Non-pigmented ciliary epithelial cell (primary cell): Measurements from ENCODE around the gene UNC5C.

ENCODE experiments used
- DNase-seq: peaks from one replicate; pipeline ENCODE4 v3.0.0-alpha.2; 2010; ENCODE audit warnings: low read depth

Gene UNC5C

DNA sequence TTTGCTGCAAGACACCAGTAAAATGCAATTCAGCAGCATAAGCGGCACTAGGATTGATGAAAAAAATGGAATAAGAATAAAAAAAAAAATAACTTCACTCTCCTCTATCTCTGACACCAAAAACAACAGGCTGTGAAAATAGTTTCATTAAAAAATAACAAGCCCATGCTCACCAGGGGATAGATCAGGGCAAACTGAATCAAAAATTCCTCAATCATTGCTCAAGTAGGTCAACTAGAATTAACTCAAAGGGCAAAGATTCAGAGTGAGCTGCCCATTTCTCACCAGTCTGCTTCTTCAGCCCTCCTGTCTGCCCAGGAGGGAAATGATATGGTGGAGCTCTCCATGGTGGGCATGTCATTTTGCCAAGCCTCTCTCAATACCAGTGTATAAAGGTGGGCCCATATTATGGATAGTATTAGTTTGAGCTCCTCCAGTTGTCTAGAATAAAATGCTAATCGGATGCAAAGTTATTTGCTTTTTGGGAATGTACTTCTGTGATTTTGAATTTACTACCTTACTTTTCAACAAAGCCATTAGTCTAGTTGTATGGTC is 153.9 kb downstream of the UNC5C start:
- DNase-seq, result no peak

DNA sequence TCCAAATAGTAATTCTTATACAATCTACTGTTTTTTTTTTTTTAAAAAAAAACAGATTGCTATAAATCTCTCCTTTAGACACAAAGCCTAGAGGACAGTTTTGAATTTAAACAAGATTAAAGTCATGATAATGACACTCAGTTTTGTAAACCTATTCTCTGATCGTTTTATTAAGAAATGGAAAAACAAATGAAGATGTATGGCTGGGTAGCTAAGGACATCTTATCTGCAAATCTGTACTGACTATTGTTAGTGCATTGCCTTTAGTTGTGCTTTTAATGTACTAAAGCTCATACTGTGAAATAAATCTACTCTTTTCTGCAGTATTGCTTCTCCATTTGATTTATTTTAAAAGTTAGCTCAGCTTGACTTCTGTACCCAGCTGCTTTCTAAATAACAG is 155.0 kb downstream of the UNC5C start:
- no peak for DNase-seq

DNA sequence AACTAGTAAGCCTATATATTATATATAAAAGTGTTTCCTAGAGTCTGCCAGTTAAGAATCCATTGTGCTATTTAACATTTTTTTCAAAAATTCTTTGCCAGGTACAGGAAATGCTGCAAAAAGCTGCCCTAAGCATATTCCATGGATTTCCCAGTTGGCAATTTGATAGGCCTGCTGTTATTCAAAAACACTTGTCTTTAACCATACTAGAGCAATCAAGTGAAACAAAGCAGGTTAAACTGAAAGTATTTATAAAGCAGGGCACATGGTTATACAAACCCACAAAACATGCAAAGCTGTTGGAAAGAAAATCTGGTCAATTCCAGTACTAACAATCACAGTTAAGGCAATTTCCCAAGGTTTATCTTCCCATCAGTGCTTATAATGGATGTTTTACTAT is 159.9 kb downstream of the UNC5C start:
- no peak for DNase-seq

DNA sequence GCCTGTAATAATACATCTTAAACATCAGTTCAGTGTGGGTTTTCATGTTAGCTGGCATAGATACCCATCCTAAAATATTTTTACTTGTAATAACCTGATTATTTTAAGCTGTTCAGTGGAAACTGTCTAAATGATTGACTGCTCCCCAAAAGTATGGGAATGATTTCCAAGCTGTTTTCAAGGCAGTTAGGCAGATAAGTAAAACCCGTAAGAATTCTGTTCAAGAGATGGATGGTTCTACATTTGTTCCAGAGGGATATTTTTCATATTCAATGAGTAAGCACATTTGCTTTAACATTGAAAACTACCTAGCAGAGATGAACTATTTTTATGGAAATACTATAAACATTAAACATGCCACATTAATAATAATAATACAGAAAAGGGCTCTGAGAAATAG is 161.1 kb downstream of the UNC5C start:
- no peak for DNase-seq

DNA sequence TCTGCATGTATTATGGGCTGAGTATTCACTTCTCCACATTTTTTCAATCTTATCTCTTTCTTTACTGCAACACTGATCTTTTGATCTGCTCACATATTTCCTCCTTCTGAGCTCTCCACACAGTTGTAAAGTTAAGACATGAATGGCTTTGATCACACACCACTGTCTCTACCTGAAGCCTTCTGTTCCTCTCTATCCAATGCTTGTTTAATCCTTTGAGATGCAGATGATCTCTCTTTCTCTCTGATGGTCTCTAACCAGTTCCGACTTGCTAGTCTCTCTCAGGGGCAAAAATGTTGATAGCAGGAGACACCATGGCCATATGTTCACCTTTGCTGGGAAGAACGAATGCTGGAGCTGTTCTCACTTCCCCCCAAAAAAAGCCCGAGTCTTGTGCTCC is 162.4 kb downstream of the UNC5C start:
- no peak for DNase-seq

DNA sequence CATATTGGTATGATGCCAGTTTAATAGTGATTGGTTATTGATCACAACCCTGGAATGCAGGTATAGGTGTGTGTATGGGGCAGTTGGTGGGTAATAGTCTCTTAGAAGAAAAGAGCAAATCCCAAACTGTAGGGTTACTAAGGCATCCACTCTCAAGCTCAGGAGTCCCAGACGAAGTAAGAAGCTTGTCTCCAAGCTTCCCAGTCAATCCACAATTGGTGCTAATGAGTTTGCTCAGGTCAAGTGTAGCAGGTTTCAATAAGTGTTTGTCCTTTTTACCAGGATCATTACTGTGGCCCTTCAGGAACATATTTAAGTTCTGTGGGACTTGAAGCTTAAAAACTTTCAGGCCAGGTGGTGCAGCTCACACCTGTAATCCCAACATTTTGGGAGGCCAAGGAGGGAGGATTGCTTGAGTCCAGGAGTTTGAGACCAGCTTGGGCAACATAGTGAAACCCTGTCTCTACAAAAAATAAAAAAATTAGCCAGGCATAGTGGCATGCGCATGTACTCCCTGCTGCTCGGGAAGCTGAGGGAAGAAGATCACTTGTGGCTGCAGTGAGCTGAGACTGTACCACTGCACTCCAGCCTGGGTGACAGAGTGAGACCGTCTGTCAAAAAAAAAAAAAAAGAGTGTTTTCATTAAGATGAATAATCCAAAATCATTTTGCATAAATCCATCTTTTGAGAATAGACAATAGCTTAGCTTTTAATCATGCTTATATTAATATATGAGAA is 166.8 kb downstream of the UNC5C start:
- no peak for DNase-seq

DNA sequence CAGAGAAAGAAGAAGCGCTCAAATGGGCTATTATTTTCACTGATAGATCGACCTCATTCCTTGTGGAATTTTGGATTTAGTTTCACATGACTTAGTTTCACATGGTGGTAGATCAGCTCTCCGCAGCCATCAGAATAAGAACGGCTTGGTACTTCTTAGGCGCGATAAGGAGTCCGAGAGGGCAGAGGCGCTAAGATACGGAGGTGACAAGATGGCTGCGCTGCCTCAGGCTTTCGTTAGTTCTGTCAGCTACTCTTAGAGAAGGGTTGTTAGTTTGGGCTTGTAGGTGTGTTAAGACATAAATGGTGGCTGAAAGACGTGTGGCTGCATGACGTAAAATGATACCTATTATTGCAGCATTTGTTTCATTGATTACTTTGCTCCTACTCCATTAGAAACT is 169.1 kb downstream of the UNC5C start:
- DNase-seq, result no peak

DNA sequence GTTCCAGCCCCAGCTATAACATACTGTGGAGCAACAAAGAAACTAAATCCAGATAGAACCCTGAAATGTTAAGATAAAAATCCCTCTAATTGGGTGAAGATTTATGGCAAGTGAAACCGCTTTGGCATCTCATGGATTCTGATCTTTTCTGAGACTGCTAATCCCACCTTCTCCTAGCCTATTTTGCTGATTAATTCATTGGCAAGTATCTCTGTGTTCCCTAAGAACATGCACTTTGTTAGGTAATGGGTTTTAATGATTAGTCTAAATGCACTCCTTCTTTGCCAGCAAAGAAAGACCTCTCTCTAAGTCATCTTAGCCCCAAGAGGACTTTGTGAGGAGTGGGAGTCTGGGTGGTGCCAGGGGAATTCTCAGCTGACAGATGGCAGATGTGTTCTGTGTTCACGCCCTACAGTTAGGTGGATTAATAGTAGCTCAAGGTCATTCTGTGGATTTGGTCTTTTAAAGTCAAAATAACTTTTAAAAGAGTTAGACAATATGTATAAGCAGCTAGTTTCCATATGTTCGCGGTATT is 171.3 kb downstream of the UNC5C start:
- no peak for DNase-seq

DNA sequence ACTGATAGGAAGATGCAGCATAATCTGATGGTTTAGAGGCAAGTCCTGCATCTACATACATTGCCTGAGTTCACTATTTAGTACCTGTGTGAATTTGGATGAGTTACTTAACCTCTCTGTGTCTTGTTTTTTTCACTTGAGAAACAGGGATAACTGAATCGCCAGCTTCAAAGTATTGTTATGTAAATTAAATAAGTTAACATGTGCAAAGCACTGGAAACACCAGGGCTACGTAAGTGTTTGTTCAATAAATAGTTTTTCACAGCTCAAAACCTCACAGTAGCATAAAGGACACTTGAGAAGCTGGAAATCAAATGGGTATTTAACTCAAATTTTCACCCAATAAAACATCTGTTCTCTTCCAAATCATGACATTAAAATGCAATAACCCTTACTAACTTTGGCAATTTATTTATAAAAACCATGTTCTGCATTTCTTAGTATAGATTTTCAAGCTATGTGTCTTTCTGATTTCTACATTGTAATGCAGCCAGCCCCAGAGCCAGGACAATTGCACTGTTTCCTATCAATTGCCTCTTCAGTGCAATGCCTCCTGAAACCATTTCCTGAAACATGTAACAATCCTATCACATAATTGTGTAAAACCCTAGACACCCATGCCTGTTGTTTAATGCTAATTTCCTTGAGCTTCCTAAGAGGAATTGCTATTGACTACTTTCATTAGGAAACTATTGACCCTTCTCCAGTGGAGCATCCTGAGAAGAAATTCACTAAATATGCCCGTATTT is 177.1 kb downstream of the UNC5C start:
- DNase-seq, result no peak

DNA sequence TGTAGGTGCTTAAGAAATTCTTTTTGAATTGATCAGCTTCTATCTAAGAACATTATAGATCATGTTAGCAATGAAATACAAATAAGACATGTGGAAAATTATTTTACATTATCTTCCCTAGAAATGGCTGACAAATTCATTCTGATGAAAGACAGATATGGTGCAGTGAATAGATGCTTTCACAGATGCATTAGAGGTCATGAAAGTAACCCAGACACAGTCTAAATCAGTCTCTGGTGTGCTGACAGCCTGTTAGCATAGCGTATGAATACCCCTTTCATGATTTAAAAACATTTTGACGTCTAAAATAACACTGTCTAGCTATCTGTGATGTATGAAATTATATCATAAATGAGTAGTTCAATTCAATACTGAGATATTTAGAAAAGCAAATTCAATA is 180.9 kb downstream of the UNC5C start:
- no peak for DNase-seq

DNA sequence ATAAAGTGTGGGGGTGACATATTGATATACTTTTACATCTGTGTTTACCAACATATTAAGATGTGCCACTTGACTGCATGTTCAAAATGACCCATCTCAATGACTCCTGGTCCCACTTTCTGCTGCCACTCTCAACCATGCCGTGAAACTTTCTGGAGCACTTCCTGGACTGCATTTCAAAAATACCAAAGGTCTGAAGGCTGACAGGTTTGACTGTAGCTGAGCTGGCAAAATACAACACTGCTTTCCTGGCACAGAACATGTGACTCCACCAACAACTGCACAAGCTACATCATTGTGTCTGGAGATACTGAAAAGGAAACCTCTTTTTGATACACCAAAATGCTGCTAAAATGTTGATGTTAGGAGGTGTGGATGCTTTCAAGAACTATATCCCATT is 184.8 kb downstream of the UNC5C start:
- no peak for DNase-seq

DNA sequence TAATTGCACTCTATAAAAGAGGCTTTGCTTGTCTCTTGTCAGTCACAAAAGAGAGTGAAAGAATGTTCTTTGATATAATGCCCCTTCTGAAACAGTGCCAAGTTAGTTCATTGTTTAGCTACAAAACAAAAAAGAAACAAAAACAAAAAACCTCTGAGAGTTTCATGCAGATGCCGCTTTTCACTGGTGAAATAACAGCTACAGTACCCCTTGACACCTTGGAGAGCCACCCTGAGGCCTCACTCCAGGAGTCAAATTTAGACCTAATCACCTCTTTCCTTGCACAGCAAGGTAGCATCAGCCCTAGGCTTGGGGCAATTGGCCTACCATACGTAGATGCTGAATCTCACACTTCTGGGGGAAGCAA is 185.2 kb downstream of the UNC5C start:
- DNase-seq, result no peak

DNA sequence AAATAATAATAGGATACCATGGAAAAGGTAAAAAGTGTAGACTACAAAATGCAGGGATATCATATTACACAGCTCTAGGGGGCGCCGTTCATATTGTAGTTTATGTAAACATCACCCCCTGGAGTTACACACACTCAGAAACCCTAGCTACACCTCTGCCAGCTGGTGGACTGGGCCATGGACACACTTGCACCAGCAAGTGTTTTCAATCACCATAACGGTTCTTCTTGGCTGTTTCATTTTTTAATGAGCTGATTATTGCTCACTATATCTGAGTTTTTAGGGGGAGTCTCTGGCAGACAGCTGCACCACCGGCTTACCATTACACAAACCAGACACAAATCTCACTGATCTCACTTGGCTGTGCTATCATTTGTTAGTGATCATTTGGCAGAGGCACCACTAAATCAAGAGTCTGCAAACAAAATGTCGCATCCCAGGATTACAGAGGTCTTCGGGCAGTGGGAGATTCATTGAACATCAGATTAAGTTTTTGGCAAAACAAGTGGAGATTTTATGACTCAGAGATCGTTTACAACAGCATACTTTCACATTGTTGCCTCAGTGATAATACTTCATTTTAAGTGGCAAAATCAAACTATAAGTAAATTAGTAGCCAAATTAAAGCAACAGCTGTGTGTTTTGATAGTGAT is 185.7 kb downstream of the UNC5C start:
- no peak for DNase-seq

DNA sequence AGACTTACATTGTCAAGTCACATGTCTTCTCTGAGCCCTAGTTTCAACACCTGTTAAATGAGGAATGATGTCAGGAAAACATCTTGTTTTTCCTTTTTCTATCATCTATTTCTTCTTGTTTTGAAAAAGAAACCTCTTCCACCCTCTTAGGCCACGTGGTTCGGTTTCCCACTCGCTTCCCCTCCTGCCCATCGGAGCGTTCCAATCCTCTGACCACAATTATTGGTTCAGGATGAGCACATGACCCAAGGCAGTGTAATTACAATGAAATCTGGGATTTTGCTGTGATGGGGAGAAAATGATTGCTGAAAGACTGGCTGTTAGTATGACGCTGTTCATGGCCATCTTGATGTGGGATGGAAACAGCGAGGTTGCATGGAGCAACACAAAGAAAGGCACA is 186.7 kb downstream of the UNC5C start:
- no peak for DNase-seq

DNA sequence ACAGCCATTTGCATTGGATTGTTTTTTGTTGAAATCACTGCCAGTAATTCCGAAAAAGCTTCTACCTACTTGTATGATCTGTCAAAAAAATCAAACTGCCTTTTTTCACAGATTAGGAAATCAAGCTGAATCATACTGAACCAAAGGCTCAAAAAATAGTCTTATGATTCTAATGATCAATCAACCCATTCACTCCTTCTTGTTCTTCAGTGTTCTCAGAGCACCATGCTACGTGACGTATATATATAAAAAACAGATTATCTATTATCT is 187.1 kb downstream of the UNC5C start:
- DNase-seq, result no peak

DNA sequence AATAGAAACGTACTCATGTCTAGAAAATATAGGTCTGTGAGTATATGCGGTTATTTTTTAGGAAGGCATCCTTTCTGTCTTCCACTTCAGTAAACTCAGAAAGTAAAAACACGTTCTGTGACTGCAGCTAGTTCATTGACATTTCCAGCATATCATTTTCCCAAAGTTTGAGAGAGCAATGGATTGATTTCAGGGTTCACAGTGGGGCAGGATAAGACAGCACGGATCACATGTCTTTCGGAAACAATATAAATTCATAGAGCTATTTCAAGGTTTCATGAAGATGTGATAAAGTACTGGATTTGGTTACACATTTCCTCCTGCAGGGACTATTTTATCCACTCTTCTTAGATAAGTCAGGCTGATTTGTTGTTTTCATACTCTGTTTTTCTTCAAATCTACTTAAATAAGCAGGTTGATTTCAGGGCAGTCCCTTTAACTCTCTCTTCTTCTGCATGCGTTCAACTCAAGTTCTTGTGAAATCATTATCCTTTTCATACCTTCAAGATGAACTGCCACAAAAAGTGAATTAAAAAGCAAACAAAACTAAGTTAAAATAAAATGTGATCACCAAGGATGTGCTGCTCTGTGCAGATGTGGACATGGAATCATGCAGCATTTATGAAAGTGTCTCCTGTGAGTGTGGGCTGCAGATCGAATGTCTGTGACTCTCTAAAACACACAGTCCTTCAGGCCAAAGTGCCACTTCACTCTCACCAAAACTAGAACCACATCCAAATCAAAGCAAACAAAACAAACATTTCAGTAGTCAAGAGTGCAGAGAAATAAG is 187.7 kb downstream of the UNC5C start:
- DNase-seq, result no peak

DNA sequence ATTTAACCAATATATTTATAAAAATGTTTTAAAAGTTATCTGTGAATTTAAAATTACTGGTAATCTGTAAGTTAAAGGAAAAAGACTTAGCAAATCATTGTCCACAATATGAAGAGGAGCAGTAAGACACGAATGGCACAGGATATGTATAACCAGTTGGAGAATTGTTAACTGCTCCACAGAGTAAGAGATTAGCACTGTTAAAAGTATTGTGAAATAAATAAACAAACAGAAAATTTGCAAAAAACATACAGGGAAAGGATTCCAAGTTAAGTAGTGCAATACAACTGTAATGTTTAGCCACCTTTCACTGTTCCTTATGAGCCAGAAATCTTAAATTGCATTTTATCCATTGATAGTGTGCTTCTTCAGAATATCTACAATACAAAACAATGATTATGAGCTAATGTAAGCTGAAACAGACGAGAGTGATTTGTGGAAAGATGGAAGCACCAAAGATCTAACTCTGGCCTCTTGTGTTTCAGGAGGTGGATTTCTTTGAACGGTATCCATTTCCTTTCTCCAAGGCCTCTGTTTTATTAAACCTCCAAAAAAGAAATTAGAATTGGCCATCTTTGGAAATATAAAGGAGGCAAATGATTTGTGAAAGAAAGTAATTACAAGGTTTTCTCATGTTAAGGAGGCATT is 188.4 kb downstream of the UNC5C start:
- DNase-seq, result no peak

DNA sequence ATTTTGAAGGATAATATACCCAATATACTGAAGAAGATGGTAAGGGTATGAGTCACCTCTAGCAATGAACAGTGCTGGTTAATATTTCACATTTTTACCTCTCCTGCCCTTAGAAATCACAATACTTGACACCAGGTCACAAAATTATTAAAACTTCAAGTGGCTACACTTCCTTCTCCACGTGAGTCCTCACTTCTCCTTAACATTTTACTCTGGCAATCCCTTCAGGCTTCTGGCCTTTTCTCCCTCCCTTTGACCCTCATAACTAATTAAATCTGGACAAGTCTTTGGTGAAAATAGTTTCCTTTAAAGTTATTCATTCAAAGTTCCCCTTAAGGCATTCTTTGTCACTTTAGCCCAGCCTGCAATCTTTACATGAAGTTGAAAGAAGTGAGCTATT is 190.4 kb downstream of the UNC5C start:
- DNase-seq, result no peak

DNA sequence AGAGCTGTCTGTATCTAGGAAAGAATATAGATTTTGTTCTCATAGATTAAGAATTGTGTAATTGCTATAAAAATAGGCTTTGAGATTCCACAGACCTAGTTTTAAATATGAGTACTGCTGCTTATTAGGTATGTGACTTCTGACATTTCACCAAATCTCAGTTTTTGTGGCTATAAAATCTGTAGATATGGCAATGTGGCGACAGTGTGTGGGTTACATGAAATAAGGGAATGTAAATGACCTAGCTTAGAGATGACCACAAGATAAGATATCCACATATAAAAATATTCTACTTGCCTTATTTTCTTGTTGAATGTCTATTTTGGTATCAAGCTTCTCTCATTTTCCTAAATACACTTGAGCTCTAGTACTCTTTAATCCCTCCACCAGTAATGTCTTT is 193.8 kb downstream of the UNC5C start:
- peak; percentile 8 for DNase-seq

DNA sequence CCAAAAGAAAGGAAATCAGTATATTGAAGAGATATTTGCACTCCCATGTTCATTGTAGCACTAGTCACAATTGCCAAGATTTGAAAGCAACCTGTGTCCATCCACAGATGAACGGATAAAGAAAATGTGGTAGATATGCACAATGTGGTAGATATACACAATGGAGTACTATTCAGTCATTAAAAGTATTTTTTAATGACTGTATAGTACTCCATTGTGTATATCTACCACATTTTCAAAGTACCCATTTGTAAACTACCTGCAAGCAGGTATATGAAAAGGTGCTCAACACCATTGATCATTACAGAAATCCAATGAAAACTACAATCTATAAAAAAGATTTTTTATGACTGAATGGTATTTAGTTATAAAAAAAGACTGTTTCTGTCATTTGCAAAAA is 200.4 kb downstream of the UNC5C start:
- no peak for DNase-seq

DNA sequence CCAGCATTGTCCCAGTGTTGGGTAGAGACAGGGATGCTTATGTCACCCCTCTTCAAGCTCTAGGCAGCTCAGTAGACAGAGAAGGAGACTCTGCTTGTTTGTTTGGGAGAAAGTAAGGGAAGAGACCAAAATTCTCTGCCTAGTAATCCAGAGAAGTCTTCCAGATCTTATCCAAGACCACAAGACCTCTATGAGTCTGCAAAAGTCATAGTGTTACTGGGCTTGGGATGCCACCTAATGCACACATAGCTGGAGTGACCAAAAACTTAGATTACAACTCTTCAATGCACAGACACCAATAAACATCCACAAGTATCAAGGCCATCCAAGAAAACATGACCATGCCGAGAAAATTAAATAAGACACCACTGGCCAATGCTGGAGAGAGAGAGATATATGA is 205.5 kb downstream of the UNC5C start:
- no peak for DNase-seq

DNA sequence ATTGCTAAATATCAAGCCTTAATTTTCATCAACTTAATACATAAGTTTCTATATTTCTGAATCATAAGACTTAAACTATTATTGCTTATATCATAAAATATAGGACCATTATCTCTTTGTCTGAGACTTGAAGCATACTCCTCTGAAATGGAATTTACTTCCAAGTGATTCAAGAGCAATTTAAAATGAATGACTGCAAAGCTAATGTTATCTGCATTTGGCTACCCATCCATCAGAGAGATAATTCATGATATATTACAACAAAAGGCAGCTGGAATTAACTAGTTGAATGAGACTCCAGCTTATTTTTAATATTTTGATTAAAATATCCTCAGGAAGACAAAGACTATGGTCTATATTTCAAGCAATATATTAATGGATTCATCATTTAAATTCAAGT is 208.6 kb downstream of the UNC5C start:
- no peak for DNase-seq
